SK-N-SH (cell line): ENCODE data around the gene RAB3B.

Source experiments
- ELF1 ChIP-seq: IDR thresholded peaks from 2 replicates; pipeline ENCODE4 v1.4.0; 2012
- EP300 ChIP-seq, 2 experiments: IDR thresholded peaks; 2 replicates each; pipeline versions ENCODE4 v1.4.0 to v1.6.1; 2012; ENCODE audit warnings: borderline replicate concordance in 1 of 2, low read depth in 1 of 2, low read length in 1 of 2
- EZH2phosphoT487 ChIP-seq: fragments of 200-600 bp; sonication (generic); IDR thresholded peaks from 2 replicates; pipeline ENCODE4 v1.6.1; 2017; ENCODE audit warnings: low read depth, mixed run types, mild to moderate bottlenecking, antibody characterized with exemption, moderate library complexity, borderline replicate concordance
- FOXJ3 ChIP-seq: sonication (generic); formaldehyde crosslinking; IDR thresholded peaks from 2 replicates; pipeline ENCODE4 v1.5.1; 2020; ENCODE audit warnings: mild to moderate bottlenecking, missing genetic modification reagents
- MAX ChIP-seq: IDR thresholded peaks from 2 replicates; pipeline ENCODE4 v1.4.0; 2012; ENCODE audit warnings: low read depth
- POLR2AphosphoS5 ChIP-seq: IDR thresholded peaks from 2 replicates; pipeline ENCODE4 v1.6.1; 2012; ENCODE audit warnings: low read depth, low read length
- RCOR1 ChIP-seq: fragments of 150-350 bp; IDR thresholded peaks from 2 replicates; pipeline ENCODE4 v1.6.1; 2017; ENCODE audit warnings: antibody characterized with exemption, low read length
- TAF1 ChIP-seq: IDR thresholded peaks from 2 replicates; pipeline ENCODE4 v1.6.1; 2012; ENCODE audit warnings: low read depth, mild to moderate bottlenecking, low read length, moderate library complexity, borderline replicate concordance
- USF1 ChIP-seq: IDR thresholded peaks from 2 replicates; pipeline ENCODE4 v1.4.0; 2012; ENCODE audit warnings: low read depth, borderline replicate concordance
- YY1 ChIP-seq: IDR thresholded peaks from 2 replicates; pipeline ENCODE4 v1.4.0; 2012; ENCODE audit warnings: low read depth, mild to moderate bottlenecking
- TF ChIP-seq, protein P1 (sequence below): fragments of 200-600 bp; sonication (generic); IDR thresholded peaks from 2 replicates; pipeline ENCODE4 v1.6.1; 2017; ENCODE audit warnings: antibody characterized with exemption, mild to moderate bottlenecking, moderate library complexity
- TF ChIP-seq, protein P2 (sequence below): fragments of 150-350 bp; IDR thresholded peaks from 2 replicates; pipeline ENCODE4 v1.6.1; 2016; ENCODE audit warnings: mild to moderate bottlenecking, low read depth, low read length
- TF ChIP-seq, protein P3 (sequence below): IDR thresholded peaks from 2 replicates; pipeline ENCODE4; 2012

DNA sequence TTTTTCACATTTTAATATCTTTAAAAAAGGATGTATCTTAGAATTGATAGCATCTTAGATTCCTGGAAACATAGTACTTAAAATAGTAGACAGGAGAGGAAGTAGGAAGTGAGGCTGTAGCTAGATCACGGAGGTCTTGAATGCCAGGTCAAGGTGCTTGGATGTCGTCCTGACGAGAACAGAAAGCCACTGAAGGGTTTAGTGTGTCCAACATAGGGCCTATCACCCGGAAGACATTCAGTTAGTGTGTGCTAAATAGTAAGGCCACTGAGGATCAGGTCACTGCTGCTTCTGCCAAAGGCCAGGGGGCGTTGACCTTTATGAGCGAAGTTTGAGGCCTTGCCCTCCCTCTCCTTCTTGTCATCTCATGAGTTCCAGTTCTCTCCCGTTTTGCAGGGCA is 35.7 kb downstream of the RAB3B start:
- TF ChIP-seq USF1: no peak
- TF ChIP-seq, protein P1, sequence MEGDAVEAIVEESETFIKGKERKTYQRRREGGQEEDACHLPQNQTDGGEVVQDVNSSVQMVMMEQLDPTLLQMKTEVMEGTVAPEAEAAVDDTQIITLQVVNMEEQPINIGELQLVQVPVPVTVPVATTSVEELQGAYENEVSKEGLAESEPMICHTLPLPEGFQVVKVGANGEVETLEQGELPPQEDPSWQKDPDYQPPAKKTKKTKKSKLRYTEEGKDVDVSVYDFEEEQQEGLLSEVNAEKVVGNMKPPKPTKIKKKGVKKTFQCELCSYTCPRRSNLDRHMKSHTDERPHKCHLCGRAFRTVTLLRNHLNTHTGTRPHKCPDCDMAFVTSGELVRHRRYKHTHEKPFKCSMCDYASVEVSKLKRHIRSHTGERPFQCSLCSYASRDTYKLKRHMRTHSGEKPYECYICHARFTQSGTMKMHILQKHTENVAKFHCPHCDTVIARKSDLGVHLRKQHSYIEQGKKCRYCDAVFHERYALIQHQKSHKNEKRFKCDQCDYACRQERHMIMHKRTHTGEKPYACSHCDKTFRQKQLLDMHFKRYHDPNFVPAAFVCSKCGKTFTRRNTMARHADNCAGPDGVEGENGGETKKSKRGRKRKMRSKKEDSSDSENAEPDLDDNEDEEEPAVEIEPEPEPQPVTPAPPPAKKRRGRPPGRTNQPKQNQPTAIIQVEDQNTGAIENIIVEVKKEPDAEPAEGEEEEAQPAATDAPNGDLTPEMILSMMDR: no peak
- TF ChIP-seq FOXJ3 (CRISPR knock-in tag): no peak
- TF ChIP-seq, protein P2, sequence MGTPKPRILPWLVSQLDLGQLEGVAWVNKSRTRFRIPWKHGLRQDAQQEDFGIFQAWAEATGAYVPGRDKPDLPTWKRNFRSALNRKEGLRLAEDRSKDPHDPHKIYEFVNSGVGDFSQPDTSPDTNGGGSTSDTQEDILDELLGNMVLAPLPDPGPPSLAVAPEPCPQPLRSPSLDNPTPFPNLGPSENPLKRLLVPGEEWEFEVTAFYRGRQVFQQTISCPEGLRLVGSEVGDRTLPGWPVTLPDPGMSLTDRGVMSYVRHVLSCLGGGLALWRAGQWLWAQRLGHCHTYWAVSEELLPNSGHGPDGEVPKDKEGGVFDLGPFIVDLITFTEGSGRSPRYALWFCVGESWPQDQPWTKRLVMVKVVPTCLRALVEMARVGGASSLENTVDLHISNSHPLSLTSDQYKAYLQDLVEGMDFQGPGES: no peak
- TF ChIP-seq, protein P3, sequence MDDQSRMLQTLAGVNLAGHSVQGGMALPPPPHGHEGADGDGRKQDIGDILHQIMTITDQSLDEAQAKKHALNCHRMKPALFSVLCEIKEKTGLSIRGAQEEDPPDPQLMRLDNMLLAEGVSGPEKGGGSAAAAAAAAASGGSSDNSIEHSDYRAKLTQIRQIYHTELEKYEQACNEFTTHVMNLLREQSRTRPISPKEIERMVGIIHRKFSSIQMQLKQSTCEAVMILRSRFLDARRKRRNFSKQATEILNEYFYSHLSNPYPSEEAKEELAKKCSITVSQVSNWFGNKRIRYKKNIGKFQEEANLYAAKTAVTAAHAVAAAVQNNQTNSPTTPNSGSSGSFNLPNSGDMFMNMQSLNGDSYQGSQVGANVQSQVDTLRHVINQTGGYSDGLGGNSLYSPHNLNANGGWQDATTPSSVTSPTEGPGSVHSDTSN: no peak
- no peak for TF ChIP-seq POLR2AphosphoS5
- TF ChIP-seq EZH2phosphoT487: no peak
- TF ChIP-seq TAF1: no peak
- TF ChIP-seq EP300 (IDR thresholded peaks at IDR 0.05; ENCODE audit: borderline replicate concordance in 1 of 2, low read depth in 1 of 2, low read length in 1 of 2): no peak
- TF ChIP-seq RCOR1: no peak
- TF ChIP-seq YY1: no peak
- TF ChIP-seq ELF1: no peak
- no peak for TF ChIP-seq MAX
